Adrenal gland (tissue), 5 donors: Measurements from ENCODE around the gene CIZ1.

ENCODE experiments used
- POLR2A ChIP-seq, 2 donors: fragments of 450-650 bp; IDR thresholded peaks; one replicate each; pipeline ENCODE4 v1.6.1; 2017; ENCODE audit warnings: antibody characterized with exemption in 2 of 2, mild to moderate bottlenecking in 2 of 2, moderate library complexity in 1 of 2
- TF ChIP-seq, protein P1 (sequence below), 6 experiments: fragments of 450-650 bp in 4 of 6; fragments of 200-600 bp in 2 of 6; sonication (generic) in 1 of 6; IDR thresholded peaks; 1 replicate in 5 of 6; 2 replicates in 1 of 6; pipeline versions ENCODE4 v1.5.1 to v1.8.0; 2016 to 2021; ENCODE audit warnings: antibody characterized with exemption in 6 of 6, mild to moderate bottlenecking in 2 of 6, moderate library complexity in 1 of 6
- donor health status: DM: no; HTN: no; CAD: no.

DNA sequence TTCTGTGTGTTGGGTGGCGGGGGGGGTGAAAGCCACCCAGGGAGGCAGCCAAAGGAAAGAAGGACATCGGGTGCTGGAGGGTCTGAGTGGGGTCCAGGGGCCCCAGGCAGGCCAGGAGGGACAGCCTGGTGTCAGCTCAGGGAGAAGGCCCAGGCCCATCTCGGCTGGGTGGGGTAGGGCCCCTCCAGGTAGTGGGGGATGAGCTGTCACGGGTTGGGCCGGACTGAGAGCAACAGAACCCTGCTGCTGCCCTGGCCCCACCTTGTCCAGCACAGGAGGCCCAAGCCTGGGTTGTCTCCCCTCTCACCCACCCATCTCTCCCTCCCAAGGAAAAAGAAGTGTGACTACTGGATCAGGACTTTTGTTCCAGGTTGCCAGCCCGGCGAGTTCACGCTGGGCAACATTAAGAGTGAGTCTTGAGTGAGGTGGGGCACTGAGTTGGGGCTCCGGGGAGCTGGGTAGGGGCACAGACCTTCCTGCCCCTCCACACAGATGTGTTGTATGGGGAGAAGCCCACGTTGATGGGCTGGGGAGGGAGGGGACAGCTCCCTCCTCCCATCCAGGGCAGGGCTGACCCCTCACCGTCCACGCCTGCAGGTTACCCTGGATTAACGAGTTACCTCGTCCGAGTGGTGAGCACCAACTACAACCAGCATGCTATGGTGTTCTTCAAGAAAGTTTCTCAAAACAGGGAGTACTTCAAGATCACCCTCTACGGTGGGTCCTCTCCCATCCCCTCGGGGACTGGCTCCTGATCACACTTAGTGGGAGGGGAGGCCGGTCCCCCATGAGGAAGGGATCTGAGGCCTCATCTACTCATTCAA, 39.9 kb downstream of the CIZ1 start:
- no peak for TF ChIP-seq POLR2A (IDR thresholded peaks at IDR 0.05)
- TF ChIP-seq, protein P1, sequence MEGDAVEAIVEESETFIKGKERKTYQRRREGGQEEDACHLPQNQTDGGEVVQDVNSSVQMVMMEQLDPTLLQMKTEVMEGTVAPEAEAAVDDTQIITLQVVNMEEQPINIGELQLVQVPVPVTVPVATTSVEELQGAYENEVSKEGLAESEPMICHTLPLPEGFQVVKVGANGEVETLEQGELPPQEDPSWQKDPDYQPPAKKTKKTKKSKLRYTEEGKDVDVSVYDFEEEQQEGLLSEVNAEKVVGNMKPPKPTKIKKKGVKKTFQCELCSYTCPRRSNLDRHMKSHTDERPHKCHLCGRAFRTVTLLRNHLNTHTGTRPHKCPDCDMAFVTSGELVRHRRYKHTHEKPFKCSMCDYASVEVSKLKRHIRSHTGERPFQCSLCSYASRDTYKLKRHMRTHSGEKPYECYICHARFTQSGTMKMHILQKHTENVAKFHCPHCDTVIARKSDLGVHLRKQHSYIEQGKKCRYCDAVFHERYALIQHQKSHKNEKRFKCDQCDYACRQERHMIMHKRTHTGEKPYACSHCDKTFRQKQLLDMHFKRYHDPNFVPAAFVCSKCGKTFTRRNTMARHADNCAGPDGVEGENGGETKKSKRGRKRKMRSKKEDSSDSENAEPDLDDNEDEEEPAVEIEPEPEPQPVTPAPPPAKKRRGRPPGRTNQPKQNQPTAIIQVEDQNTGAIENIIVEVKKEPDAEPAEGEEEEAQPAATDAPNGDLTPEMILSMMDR (IDR thresholded peaks at IDR 0.05): no peak
